Measurements from ENCODE around the gene LSM4. TPM values are rescaled to one million over a fixed set of nuclear protein-coding genes. Genes with fewer than 3 reads are reported as not detected.

LSM4 gene
- polyA plus RNA-seq, 4 donors: 80.4 to 119 (median 89.7) TPM

GRCh38 chr19:18313398-18313797 lies 9.5 kb downstream of the LSM4 start:
- no peak for DNase-seq (ENCODE audit: low read depth in 4 of 4, low spot score in 3 of 4)

- no peak for DNase-seq (ENCODE audit: low read depth in 4 of 4, low spot score in 3 of 4)
Measured at GRCh38 chr19:18312092-18312534, 10.8 kb downstream of the LSM4 start.

GRCh38 chr19:18311502-18312091 lies 11.3 kb downstream of the LSM4 start:
- no peak for DNase-seq (ENCODE audit: low read depth in 4 of 4, low spot score in 3 of 4)

DNA sequence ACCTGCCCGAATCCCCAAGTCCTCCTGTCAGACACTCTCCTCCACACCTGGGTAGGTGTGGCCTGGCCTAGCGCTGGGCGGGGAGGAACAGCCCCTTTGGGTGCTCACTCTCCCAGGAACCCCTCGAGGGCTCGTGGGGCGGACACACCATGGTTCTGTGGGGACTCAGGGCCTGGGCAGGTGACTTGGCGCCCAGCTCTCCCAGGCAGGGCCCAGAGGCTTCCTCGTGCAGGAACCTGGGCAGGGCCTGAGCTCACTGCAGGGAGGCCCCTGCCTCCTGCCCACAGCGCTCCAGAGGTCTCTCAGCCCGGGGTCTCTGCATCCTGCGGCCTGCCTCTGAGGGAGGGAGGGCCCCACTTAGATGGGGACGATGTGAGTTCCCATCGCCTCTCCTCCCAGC lies 11.9 kb downstream of the LSM4 start:
- DNase-seq (ENCODE audit: low read depth in 4 of 4, low spot score in 3 of 4): no peak

- no peak for DNase-seq (ENCODE audit: low read depth in 4 of 4, low spot score in 3 of 4)
Measured at GRCh38 chr19:18310118-18310909, 12.6 kb downstream of the LSM4 start.

DNA sequence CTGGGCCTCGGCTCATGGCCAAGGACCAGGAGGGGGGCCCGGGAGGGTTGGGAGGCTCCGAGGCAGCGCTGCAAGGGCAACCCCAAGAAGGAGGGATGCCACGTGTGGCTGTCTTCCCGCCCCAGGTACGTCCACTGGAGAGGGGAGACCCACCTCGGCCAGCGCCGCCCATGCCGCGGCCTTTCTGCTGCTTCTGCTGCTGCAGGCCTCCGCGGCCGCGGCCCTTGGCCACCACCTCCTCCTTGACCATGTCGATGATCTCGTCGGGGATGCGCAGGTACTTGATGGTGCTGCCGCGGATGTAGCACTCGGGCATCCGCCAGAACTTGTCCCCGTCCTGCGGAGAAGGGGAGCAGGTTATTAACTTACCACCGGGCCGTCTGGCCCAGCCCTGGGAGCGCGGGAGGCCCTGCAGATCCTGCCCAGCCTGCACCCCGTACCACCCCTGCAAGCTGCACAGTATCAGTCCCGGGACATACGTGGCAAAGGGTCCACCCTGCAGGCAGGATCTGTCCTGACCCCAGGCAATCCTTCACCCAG lies 13.3 kb downstream of the LSM4 start:
- DNase-seq (ENCODE audit: low read depth in 4 of 4, low spot score in 3 of 4): no peak

DNA sequence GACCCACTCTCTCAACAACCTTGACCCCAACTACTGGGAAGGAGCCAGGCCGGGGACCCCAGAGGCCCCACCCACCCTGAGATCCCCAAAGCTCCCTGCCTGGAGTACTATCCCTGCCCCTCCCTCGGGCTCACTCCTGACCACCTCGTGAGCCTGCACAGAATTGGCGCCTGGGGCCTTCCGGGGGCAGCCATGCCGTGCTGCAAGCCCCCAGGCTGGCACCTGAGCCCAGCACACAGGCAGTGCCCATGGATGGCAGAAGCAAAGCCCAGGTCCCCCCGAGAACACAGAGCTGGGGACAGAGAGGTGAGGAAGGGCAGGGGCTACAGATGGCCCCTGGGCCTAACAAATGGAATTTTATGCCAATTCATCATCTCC lies 13.9 kb downstream of the LSM4 start:
- no peak for DNase-seq (ENCODE audit: low read depth in 4 of 4, low spot score in 3 of 4)

DNA sequence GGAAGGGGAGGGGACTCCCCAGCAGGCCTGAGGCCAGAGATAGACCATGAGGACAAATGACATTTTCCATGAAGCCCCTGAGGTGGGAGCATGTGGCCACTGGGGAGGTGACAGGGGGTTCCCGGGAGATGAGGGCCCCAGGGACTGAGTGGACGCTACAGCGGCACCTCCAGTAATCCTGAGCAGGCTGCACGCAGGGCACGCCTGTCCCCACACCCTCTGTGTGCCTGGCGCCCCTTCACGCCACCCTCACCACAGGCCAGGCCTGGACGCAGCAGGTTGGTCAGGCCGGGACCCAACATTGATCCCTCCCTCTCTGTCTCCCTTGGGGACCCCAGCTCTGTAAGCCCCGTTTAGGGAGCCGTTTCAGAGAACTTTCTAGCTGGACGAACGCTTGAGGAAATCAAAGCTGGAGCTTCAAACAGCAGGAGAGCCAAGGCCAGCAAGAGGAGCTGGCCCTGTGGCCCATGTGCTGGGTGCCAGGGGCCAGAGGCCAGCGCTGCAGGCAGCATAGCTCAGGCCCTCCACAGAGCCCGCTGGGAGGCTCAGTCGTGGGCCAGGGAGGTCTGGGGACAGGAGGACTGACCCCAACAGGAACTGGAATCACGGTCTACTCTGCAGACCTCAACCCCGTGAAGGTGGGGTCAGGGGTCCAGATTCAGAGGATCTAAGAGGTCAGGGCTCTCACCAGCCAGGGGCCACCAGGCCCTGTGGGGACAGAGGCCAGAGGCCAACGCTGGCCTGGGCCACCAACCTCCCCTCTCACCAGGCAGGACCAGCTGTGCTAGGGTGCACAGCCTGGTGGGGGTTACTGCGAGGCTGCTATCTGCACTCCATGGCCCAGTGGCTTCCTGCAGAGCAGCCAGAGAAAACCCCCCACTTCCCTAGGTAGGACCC lies 14.6 kb downstream of the LSM4 start:
- DNase-seq (ENCODE audit: low read depth in 4 of 4, low spot score in 3 of 4): no peak

- DNase-seq (ENCODE audit: low read depth in 4 of 4, low spot score in 3 of 4): no peak
Measured at GRCh38 chr19:18307271-18307681, 15.6 kb downstream of the LSM4 start.

DNA sequence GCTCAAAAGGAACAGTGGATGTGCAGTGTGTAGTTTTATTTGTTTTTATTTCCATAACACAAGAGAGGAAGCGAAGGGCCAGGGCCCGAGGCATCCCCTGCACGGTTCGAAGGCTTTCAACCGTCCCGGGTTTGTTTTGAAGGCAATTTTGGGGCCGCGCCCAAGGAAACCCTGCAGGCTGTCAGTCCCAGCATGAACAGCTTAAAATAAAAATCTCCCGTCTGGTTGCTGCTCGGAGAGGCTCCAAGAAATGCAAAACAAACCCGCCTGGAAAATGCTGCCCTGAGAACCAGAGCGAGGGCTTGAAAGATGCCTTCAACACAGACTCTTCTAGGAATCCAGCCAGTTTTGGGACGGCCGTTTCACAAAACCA lies 16.0 kb downstream of the LSM4 start:
- DNase-seq (ENCODE audit: low read depth in 4 of 4, low spot score in 3 of 4): no peak

DNA sequence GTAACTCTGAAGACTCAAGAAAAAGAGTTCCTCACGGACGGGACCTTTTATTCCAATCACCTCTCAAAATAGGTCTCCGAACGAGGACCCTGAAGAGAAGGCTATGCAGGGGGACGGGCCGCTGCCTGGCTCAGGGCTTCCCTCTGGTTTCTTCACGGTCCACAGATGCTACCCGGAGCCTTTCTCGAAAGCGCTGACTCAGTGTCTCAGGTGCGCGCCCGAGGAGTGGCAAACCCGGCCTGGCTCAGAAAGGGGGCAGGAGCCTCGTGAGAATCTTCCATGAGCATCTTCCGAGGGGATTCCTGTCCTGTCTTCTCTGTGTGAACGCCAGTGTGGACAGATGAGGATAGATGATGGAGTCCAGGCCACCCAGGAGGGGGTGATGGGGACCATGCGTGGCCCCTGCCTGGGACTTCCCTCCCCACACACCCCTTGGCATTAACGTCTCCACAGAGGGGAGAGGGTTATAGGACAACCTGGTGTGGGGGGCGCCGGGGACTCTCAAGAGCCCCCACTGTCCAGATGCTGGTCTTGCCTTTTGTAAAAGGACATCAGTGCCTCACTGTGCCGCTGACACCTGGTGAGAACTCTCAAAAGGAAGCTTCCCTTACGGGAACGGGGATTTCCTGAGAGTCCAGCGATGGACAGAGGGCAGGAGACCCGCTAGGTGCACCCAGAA lies 16.5 kb downstream of the LSM4 start:
- no peak for DNase-seq (ENCODE audit: low read depth in 4 of 4, low spot score in 3 of 4)

- peak in 2 of 4 donors; percentile 64 to 67 for DNase-seq (ENCODE audit: low read depth in 4 of 4, low spot score in 3 of 4)
Measured at GRCh38 chr19:18304458-18305310, 18.2 kb downstream of the LSM4 start.

GRCh38 chr19:18304208-18304457 lies 18.7 kb downstream of the LSM4 start:
- peak in 1 of 4 donors; percentile 40 for DNase-seq (ENCODE audit: low read depth in 4 of 4, low spot score in 3 of 4)

GRCh38 chr19:18301718-18302111 lies 21.2 kb downstream of the LSM4 start:
- no peak for DNase-seq (ENCODE audit: low read depth in 4 of 4, low spot score in 3 of 4)

DNA sequence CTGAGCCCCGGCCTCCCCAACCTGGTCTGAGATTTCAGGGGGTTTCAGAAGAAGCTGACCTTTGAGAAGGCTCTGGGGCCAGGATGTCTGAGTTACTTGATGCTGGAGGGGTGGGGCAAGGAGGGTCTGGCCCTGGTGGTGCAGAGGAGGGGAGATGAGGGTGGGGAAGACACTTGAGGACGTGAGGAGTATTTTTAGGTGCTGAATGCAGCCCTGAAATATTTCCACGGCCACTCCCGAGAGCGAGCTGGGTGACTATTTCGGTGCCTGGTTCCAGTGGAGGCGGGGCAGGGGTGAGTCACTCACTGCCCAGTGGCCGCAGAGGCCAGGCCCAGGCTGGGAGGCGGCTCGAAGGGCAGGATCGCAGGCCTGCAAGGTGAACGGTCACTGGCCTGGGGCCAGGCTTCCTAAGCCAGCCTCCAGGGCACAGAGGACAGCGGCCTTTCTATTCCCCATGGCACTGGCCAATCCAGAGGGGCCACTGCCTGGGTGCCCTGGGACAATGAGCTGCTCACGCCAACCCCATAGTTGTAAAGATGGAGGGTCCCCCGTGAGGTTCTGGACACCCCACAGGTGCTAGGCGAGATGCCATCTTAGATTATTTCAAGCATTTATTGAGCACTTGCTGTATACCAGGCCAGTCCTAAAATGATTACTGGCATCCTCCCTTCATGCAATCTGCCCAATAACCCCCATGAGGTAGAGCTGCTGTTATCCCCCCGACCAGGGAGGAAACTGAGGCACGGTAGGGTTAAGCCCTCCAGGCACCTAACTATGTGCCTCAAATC lies 21.8 kb downstream of the LSM4 start:
- no peak for DNase-seq (ENCODE audit: low read depth in 4 of 4, low spot score in 3 of 4)

- DNase-seq (ENCODE audit: low read depth in 4 of 4, low spot score in 3 of 4): no peak
Measured at GRCh38 chr19:18299654-18300053, 23.2 kb downstream of the LSM4 start.

- DNase-seq (ENCODE audit: low read depth in 4 of 4, low spot score in 3 of 4): no peak
Measured at GRCh38 chr19:18298601-18299000, 24.3 kb downstream of the LSM4 start.

GRCh38 chr19:18297308-18297707 lies 25.6 kb downstream of the LSM4 start:
- no peak for DNase-seq (ENCODE audit: low read depth in 4 of 4, low spot score in 3 of 4)

DNA sequence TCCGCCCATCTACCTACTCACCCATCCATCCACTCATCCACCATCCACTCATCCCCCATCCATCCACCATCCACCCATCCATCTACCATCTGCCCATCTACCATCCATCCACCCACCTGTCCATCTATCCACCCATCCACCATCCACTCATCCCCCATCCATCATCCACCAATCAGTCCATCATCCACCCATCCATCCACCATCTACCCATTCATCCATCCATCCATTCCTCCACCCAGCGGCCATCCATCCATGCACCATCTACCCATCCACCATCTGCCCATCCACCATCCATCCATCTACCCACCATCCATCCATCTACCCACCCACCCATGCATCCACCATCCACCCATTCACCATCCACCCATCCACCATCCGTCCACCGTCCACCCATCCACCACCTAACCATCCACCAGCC lies 27.8 kb downstream of the LSM4 start:
- DNase-seq (ENCODE audit: low read depth in 4 of 4, low spot score in 3 of 4): no peak

All from right renal pelvis (tissue), 4 donors.